HG03442 (cell line): Measurements from ENCODE around the gene TBC1D1.
"Not testable (repeated sequence)": the region's sequence is repeated elsewhere in the genome, so short reads cannot be mapped to it uniquely, and the experiment has no call there.

Experiments
- ATAC-seq: cut with Tn5 transposase; IDR thresholded peaks from one replicate; pipeline ENCODE4 v1.9.1; 2021; ENCODE audit warnings: mild to moderate bottlenecking, moderate library complexity; ENCODE audit not compliant: unreplicated experiment

TBC1D1 gene

DNA sequence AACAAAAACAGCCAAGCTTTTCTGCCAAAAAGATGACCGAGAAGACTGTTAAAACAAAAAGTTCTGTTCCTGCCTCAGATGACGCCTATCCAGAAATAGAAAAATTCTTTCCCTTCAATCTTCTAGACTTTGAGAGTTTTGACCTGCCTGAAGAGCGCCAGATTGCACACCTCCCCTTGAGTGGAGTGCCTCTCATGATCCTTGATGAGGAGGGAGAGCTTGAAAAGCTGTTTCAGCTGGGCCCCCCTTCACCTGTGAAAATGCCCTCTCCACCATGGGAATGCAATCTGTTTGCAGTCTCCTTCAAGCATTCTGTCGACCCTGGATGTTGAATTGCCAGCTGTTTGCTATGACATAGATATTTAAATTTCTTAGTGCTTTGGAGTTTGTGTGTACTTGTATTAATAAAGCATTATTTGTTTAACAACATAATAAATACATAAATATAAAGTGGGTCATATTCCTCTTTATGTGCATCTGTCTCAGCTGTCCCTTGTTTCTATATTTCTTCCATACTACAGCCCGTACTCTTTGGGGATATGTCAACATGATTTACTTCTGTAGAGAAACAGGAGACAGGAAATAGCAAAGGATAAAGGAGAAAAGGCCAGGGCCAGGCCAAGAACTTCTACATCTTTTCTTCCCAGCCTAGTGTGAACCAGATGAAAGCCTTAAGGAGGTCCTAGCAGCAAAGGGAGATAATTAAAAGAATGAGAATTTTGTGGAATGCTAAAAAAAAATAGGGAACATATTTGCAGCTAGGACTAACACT, 70.0 kb downstream of the TBC1D1 start:
- ATAC-seq: no peak

GRCh38 chr4:37964734-37965457, 74.0 kb downstream of the TBC1D1 start:
- ATAC-seq: peak; percentile 69

- no peak for ATAC-seq
These were observed 75.2 kb downstream of the TBC1D1 start for GRCh38 chr4:37966044-37966443.

DNA sequence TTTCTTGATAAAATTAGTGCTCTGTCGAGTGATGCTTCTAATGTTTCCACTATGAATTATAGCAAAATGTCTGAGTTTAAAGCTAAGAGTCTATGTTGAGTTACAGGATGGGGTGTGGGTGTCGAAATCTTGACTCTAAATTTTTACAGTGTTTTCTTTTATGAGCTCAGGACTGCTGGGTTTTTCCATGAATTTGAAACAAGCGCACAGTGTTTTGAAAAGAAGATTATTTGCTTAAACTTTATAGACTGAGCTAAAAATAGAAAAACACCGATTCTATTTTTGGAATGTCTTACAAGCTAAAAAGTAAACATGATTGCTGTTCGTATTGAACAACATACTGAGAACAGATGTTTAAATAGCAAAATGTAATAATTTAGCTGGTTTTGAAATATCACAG, 76.9 kb downstream of the TBC1D1 start:
- ATAC-seq: no peak

DNA sequence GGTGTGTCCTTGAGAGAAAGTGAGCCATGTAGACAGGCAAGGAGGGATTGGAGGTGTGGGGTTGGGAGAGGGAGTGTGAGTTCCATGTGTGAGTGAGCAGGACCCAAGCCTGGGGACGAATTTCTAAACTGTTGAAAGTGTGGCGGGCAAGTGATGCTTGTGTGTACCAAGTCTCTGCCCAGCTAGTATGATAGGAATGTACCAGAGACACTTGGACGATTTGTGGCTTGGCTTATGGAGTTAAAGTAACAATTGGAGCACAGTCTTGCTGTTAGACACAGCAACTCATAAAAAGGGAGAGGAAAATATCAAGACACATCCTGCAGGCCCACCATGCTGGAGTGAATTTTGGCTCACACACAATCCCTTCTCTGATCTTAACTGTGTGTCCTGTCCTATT, 77.9 kb downstream of the TBC1D1 start:
- no peak for ATAC-seq

DNA sequence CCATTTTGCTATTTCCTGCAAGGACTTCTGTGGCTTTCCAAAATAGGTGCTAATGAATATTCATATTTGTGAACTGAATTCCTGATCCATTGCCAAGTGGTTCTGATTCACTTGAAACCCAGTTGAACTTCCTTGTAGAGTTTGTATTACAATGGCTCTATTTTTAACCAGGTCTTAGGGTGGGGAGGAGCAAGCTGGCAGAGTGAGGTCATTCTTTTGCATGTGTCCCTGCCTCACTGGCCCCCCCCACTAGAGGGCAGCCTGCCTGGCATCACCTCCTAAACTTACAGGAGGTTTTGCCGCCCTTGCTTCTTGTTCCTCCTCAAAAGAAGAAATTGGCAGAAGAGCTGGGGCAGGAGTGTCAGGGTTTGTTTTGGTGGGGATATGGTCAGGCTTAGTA, 79.8 kb downstream of the TBC1D1 start:
- no peak for ATAC-seq

GRCh38 chr4:37971202-37971601, 80.3 kb downstream of the TBC1D1 start:
- ATAC-seq: no peak

DNA sequence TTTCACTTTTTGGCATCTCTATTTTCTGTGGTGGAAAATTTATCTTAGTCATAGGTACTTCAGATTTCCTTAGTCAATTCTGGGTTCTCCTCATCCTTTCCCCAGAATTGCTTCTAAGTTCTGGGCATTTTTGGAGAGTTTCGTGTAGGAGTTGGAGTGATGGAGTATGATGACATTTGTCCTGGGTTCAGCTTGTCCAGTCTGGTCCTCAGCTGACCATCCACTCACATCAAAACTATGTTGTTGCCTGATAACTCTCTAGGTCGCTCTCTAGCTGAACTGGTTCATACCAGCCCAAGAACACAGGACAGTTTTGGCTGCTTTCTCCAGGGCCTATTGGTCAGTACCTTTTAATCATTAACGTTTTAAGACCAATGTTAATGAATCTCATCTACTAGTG, 82.6 kb downstream of the TBC1D1 start:
- no peak for ATAC-seq

DNA sequence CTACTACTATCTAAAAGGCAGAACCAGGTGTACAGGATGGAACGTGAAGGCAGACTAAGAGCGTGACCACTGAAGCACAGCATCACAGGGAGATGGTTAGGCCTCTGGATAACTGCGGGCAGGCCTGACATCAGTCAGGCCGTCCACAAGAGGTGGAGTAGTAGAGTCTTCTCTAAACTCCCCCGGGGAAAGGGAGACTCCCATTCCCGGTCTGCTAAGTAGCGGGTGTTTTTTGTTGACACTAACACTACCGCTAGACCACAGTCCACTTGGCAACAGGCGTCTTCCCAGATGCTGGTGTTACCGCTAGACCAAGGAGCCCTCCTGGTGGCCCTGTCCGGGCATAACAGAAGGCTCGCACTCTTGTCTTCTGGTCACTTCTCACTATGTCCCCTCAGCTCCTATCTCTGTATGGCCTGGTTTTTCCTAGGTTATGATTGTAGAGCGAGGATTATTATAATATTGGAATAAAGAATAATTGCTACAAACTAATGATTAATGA, 84.5 kb downstream of the TBC1D1 start:
- ATAC-seq: not testable (repeated sequence)

- ATAC-seq: no peak
These were observed 85.6 kb downstream of the TBC1D1 start for GRCh38 chr4:37976507-37976906.

GRCh38 chr4:37976991-37977470, 86.1 kb downstream of the TBC1D1 start:
- peak; percentile 72 for ATAC-seq

- ATAC-seq: peak; percentile 64
These were observed 86.8 kb downstream of the TBC1D1 start for GRCh38 chr4:37977471-37978247.

DNA sequence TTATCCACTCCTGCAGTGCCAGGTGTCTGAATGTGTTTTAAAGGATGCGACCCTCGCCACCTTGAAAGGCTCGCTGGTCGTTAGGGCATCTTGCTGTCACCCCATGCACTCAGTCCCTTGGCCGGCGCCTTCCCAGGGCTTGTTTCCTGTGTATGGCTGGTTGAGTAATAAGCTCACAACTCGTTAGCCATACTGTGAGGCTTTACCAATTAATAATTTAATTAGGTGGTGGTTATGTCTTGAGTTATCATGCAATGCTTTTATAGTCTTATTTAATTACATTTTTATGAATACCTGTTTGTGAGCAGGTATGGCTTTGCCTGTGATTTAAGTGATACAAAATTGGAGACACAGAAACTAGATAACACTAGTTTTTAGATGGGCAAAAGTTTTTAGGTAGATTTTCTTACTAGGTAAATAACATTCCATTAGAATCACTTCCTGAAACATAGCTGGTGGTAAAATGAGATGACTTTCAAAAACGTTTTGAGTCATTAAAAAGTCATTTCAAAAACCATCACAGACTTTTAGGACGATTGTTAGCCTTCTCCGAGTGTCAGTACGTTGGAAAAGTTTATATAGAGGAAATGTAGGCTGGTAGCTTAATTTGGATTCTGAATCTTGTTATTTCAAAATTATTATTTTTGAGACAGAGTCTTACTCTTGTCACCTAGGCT, 87.5 kb downstream of the TBC1D1 start:
- peak; percentile 8 for ATAC-seq

- ATAC-seq: no peak
These were observed 89.4 kb downstream of the TBC1D1 start for GRCh38 chr4:37980246-37980645.

GRCh38 chr4:37981425-37981824, 90.5 kb downstream of the TBC1D1 start:
- ATAC-seq: no peak

DNA sequence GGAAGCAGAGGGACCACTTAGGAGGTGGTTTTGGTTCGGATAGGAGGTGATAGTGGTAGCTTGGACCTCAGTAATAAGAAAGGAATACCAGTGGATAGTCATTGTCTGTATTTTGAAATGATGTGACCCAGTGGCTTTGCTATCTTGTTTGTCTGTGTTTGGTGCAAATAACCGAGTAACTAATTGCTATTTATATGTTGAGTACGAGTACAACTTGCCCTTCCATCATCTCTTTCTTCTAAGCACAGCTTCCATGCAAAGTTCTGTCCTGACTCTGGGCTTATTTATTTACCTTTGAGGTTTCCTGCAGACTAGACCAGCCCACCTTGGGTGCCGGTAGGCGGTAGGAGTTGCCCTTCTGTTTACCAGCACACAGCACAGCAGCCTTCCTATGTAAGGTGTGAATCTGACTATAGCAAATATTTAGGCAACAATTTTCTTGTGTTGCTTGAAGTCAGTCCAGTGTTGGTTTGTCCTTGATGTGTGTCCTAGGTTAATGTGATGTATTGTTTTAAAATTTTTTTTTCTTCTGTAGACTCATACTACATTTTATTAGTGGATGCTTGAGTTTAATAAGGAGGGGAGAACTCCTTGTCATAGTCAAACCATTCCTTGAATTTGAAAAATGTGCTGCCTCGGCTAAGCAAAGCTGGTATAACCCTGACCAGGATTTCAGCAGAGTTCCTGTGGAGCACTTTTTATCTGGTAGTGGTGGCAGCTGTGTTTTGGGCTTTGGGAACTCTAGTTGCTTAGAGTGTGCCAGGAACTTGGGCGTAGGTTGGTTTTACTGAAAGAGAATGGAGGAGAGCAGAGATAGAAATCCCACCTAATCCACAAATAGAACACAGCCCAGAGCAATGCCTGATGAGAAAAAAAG, 91.2 kb downstream of the TBC1D1 start:
- ATAC-seq: no peak

GRCh38 chr4:37982736-37983135, 91.9 kb downstream of the TBC1D1 start:
- no peak for ATAC-seq

DNA sequence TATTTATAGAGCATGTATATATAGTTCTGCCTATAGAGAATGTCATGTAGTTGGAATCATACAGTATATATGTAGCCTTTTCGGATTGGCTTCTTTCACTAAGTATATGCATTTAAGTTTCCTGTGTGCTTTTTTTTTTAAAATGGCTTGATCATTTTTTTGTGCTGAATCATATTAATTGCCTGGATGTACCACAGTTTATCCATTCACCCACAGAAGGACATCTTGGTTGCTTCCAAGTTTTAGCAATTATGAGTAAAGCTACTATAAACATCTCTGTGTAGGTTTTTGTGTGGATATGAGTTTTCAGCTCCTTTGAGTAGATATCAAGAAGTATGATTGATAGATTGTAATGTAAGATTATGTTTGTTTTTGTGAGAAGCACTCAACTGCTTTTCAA, 93.1 kb downstream of the TBC1D1 start:
- no peak for ATAC-seq

DNA sequence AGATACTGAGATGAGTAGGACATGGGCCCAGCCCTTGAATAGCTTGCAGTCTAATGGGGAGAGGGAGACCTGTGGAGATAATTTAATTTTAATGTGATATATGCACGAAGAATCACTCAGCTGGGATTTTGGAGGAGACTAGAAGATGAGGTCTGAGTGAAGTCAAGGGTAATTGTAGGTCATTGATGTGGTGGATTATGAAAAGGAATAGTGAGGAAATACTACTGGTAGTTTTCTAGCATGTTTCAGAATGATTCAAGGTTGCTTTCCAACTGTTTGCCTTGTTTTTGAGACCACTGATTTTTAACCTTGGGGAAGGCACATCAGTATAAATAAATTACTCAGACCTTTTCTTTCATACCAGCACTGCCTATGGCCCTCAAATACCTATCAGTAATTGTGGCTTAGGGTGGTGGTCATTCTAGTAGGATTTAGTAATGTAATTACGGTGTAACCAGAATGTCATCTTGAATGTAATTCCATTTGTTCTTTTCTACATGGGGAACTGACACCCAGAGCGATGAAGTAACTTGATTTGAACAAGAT, 94.9 kb downstream of the TBC1D1 start:
- ATAC-seq: peak; percentile 39
